Astrocyte (in vitro differentiated cells and primary cell): Measurements from ENCODE around the gene SLC10A3. TPM values are rescaled to one million over a fixed set of nuclear protein-coding genes. Genes with fewer than 3 reads are reported as not detected.

Source experiments
- DNase-seq: peaks from one replicate; pipeline ENCODE4 v3.0.0-alpha.2; 2010; ENCODE audit warnings: low read depth
- FAIRE-seq: peaks from 2 replicates; lab custom pipeline; 2011; peaks lifted over from hg19 to GRCh38; lab: Jason Lieb, UNC
- H2AFZ ChIP-seq: 2 replicates; pipeline ENCODE4 v1.6.0; 2012; ENCODE audit warnings: low read depth, low read length, inconsistent platforms
- H3K27ac ChIP-seq: 2 replicates; pipeline ENCODE4 v1.5.1; 2011; ENCODE audit warnings: low read depth, low read length, inconsistent platforms
- H3K27me3 ChIP-seq: 2 replicates; pipeline ENCODE4 v1.6.0; 2011; ENCODE audit warnings: low read length, inconsistent platforms; ENCODE audit not compliant: insufficient read depth
- H3K36me3 ChIP-seq: 2 replicates; pipeline ENCODE4 v1.5.1; 2011; ENCODE audit warnings: low read length, inconsistent platforms; ENCODE audit not compliant: insufficient read depth
- H3K4me1 ChIP-seq: 2 replicates; pipeline ENCODE4 v1.5.1; 2011; ENCODE audit warnings: low read length, inconsistent platforms; ENCODE audit not compliant: insufficient read depth
- H3K4me2 ChIP-seq: 2 replicates; pipeline ENCODE4 v1.6.0; 2012; ENCODE audit warnings: low read length, inconsistent platforms
- H3K4me3 ChIP-seq: 2 replicates; pipeline ENCODE4 v1.5.1; 2011; ENCODE audit warnings: low read depth, mild to moderate bottlenecking, low read length, inconsistent platforms; ENCODE audit not compliant: insufficient read depth
- H3K79me2 ChIP-seq: 2 replicates; pipeline ENCODE4 v1.6.0; 2012; ENCODE audit warnings: mild to moderate bottlenecking, low read length, inconsistent platforms; ENCODE audit not compliant: insufficient read depth
- H3K9ac ChIP-seq: 2 replicates; pipeline ENCODE4 v1.6.0; 2012; ENCODE audit warnings: mild to moderate bottlenecking, low read length, inconsistent platforms
- H3K9me3 ChIP-seq: 2 replicates; pipeline ENCODE4 v1.5.1; 2012; ENCODE audit warnings: low read depth, mild to moderate bottlenecking, low read length, inconsistent platforms; ENCODE audit not compliant: insufficient read depth
- H4K20me1 ChIP-seq: 2 replicates; pipeline ENCODE4 v1.6.0; 2012; ENCODE audit warnings: low read length, inconsistent platforms; ENCODE audit not compliant: insufficient read depth
- H3K27ac Mint-ChIP-seq: one replicate; pipeline ENCODE4 v1.8.0; 2021; ENCODE audit warnings: mild to moderate bottlenecking, mixed read lengths; ENCODE audit not compliant: unreplicated experiment
- H3K27me3 Mint-ChIP-seq: one replicate; pipeline ENCODE4 v1.8.0; 2021; ENCODE audit warnings: low read depth, mixed read lengths; ENCODE audit not compliant: unreplicated experiment
- H3K36me3 Mint-ChIP-seq: one replicate; pipeline ENCODE4 v1.8.0; 2021; ENCODE audit warnings: low read depth, mixed read lengths; ENCODE audit not compliant: unreplicated experiment
- H3K4me1 Mint-ChIP-seq: one replicate; pipeline ENCODE4 v1.8.0; 2021; ENCODE audit warnings: low read depth, mixed read lengths; ENCODE audit not compliant: unreplicated experiment
- H3K4me3 Mint-ChIP-seq: one replicate; pipeline ENCODE4 v1.8.0; 2021; ENCODE audit warnings: mild to moderate bottlenecking, moderate library complexity, mixed read lengths; ENCODE audit not compliant: unreplicated experiment
- H3K9me3 Mint-ChIP-seq: one replicate; pipeline ENCODE4 v1.8.0; 2021; ENCODE audit warnings: mild to moderate bottlenecking, mixed read lengths; ENCODE audit not compliant: unreplicated experiment
- CTCF ChIP-seq: IDR thresholded peaks from 2 replicates; pipeline ENCODE4 v1.5.1; 2011; ENCODE audit warnings: low read depth, mild to moderate bottlenecking, inconsistent platforms, low read length, moderate library complexity; ENCODE audit not compliant: insufficient read depth
- EZH2 ChIP-seq: IDR thresholded peaks from 2 replicates; pipeline ENCODE4 v1.6.1; 2012; ENCODE audit warnings: mild to moderate bottlenecking, low read length, inconsistent platforms; ENCODE audit not compliant: insufficient read depth
- total RNA-seq: library from RNA; stranded (reverse); gene quantifications from 2 replicates; pipeline ENCODE4 v1.2.1, GENCODE V29; 2021

The SLC10A3 gene
- total RNA-seq, 1 donor from 2014 or later: 24.4 TPM

- no peak overlapping the region for H2AFZ ChIP-seq
- FAIRE-seq (no peak), DNase-seq (no peak)
- H3K27me3 ChIP-seq: no peaks in the 10 kb centered on the region
- Mint-ChIP-seq H3K4me3 (peak overlapping the region; percentile 71), H3K27ac (no peak overlapping the region), H3K4me1 (peaks cover 5% of the 10 kb centered on the region), H3K9me3 (no peaks in the 10 kb centered on the region), H3K27me3 (no peaks in the 10 kb centered on the region), H3K36me3 (peaks cover 6% of the 10 kb centered on the region)
- H3K36me3 ChIP-seq: no peaks in the 10 kb centered on the region
- H4K20me1 ChIP-seq: no peaks in the 10 kb centered on the region
- no peak overlapping the region for H3K4me2 ChIP-seq
- H3K27ac ChIP-seq: no peak overlapping the region
- peaks cover 10% of the 10 kb centered on the region for H3K4me1 ChIP-seq
- no peak overlapping the region for H3K4me3 ChIP-seq
- H3K9me3 ChIP-seq: no peaks in the 10 kb centered on the region
- peaks cover 7% of the 10 kb centered on the region for H3K79me2 ChIP-seq
- no peak for TF ChIP-seq CTCF
- TF ChIP-seq EZH2: no peak
- no peak overlapping the region for H3K9ac ChIP-seq
These were observed 23.3 kb upstream of the SLC10A3 start for GRCh38 chrX:154513716-154514115.

GRCh38 chrX:154512879-154513553 lies 22.6 kb upstream of the SLC10A3 start:
- TF ChIP-seq EZH2: no peak
- no peak for TF ChIP-seq CTCF
- H3K4me3 ChIP-seq: no peak overlapping the region
- DNase-seq (no peak), FAIRE-seq (peak; percentile 49)
- peaks cover 10% of the 10 kb centered on the region for H3K4me1 ChIP-seq
- no peaks in the 10 kb centered on the region for H3K27me3 Mint-ChIP-seq
- H4K20me1 ChIP-seq: no peaks in the 10 kb centered on the region
- no peak overlapping the region for H3K27ac ChIP-seq
- no peak overlapping the region for H3K9ac ChIP-seq
- no peaks in the 10 kb centered on the region for H3K9me3 Mint-ChIP-seq
- no peaks in the 10 kb centered on the region for H3K36me3 ChIP-seq
- H3K27ac Mint-ChIP-seq: no peak overlapping the region
- H2AFZ ChIP-seq: no peak overlapping the region
- no peak overlapping the region for H3K4me2 ChIP-seq
- peaks cover 7% of the 10 kb centered on the region for H3K79me2 ChIP-seq
- peaks cover 6% of the 10 kb centered on the region for H3K36me3 Mint-ChIP-seq
- H3K9me3 ChIP-seq: no peaks in the 10 kb centered on the region
- H3K4me3 Mint-ChIP-seq: no peak overlapping the region
- H3K27me3 ChIP-seq: no peaks in the 10 kb centered on the region
- H3K4me1 Mint-ChIP-seq: peaks cover 5% of the 10 kb centered on the region

GRCh38 chrX:154511761-154512160 lies 21.3 kb upstream of the SLC10A3 start:
- Histone ChIP-seq H3K79me2 (peaks cover 7% of the 10 kb centered on the region), H3K27me3 (no peaks in the 10 kb centered on the region), H3K27ac (no peak overlapping the region), H3K4me2 (no peak overlapping the region), H2AFZ (no peak overlapping the region), H3K36me3 (no peaks in the 10 kb centered on the region), H3K4me1 (peaks cover 6% of the 10 kb centered on the region), H3K9ac (no peak overlapping the region), H3K9me3 (no peaks in the 10 kb centered on the region), H4K20me1 (no peaks in the 10 kb centered on the region), H3K4me3 (no peak overlapping the region)
- Mint-ChIP-seq H3K27me3 (no peaks in the 10 kb centered on the region), H3K36me3 (peaks cover 6% of the 10 kb centered on the region), H3K9me3 (no peaks in the 10 kb centered on the region), H3K4me1 (peaks cover 3% of the 10 kb centered on the region), H3K4me3 (no peak overlapping the region), H3K27ac (no peak overlapping the region)
- no peak for FAIRE-seq
- TF ChIP-seq CTCF: no peak
- TF ChIP-seq EZH2: no peak
- DNase-seq: no peak
